HG03095 (cell line): ENCODE results near the gene TMEM52B.
A peak's percentile ranks its signal among the peaks of the same experiment; 100 is the strongest.
"Not testable (repeated sequence)": the region's sequence is repeated elsewhere in the genome, so short reads cannot be mapped to it uniquely, and the experiment has no call there.

Experiments used
- ATAC-seq: cut with Tn5 transposase; IDR thresholded peaks from one replicate; pipeline ENCODE4 v1.9.1; 2021; ENCODE audit warnings: moderate library complexity; ENCODE audit not compliant: unreplicated experiment

TMEM52B gene

DNA sequence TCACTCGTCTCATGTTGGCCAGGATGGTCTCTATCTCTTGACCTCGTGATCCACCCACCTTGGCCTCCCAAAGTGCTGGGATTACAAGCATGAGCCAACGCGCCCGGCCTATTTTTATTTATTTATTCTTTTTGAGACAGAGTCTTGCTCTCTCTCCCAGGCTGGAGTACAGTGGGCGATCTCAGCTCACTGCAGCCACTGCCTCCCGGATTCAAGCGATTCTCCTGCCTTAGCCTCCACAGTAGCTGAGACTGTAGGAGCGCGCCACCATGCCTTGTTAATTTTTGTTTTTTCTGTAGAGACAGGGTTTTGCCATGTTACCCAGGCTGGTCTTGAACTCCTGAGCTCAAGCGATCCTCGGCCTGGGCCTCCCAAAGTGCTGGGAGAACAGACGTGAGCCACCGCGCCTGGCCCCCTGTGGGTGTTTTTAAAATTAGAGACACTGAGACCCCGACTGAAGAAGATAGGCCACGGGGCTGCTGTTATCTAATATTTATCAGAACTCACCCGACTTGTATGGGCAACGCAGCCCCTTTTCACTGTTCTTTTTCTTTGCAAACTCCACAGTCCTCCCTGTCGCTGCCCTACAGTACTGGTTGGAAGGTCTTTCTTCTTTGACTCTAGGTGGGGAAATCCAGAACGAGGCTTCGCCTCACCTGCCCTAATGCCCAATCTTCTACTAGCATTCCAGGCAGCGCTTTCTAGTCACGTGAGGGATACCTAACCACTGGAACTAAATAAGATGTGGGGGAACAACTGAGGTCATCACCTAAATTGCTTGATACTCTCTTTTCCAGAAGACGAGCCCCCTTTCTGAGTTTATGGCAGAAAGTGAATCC lies 32.5 kb downstream of the TMEM52B start:
- ATAC-seq = no peak

DNA sequence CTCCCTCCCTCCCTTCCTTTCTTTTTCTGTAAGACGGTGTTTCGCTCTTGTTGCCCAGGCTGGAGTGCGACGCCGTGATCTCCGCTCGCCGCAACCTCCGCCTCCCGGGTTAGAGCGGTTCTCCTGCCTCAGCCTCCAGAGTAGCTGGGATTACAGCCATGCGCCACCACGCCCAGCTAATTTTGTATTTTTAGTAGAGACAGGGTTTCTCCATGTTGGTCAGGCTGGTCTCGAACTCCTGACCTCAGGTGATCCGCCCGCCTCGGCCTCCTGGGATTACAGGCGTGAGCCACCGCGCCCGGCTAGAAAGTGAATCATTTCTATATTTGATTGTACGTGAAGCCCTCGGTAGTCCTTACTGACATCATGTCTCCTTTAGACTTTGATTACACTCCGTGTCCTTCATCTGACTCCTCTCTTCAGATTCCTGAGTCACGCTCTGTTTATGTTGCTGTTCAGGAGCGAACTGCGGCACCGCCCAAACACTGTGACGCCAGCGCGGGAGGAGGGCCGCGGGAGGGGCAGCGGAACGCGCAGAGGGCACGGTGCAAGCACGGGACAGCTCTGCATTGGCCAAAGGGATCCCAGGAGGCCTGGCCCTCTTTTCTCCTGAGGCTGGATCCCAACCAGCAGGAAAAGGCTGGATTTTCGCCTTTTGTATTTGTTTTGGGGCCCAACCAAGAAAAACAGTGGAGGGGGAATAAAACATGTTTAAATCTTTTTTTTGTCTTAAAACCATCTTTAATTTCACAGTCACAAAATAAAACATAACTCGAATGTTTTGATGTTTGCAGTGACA lies 33.3 kb downstream of the TMEM52B start:
- peak; percentile 55 for ATAC-seq

DNA sequence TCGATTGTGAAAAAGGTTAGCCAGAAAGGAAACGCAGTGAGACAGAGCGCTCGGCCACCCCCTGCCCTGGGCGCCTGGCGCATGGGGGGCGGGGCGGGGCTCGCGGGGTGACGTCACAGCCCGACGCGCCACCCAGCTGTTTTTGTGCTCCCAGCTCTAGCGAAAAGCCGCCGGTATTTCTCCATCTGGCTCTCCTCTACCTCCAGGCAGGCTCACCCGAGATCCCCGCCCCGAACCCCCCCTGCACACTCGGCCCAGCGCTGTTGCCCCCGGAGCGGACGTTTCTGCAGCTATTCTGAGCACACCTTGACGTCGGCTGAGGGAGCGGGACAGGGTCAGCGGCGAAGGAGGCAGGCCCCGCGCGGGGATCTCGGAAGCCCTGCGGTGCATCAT lies 33.9 kb downstream of the TMEM52B start, which contains the start of gene GABARAPL1:
Gene GABARAPL1 (plus strand): TSS at position 139 of the 393 bp plus-strand sequence. CDS start 253 bp downstream, at position 392.
- peak; percentile 53 for ATAC-seq

DNA sequence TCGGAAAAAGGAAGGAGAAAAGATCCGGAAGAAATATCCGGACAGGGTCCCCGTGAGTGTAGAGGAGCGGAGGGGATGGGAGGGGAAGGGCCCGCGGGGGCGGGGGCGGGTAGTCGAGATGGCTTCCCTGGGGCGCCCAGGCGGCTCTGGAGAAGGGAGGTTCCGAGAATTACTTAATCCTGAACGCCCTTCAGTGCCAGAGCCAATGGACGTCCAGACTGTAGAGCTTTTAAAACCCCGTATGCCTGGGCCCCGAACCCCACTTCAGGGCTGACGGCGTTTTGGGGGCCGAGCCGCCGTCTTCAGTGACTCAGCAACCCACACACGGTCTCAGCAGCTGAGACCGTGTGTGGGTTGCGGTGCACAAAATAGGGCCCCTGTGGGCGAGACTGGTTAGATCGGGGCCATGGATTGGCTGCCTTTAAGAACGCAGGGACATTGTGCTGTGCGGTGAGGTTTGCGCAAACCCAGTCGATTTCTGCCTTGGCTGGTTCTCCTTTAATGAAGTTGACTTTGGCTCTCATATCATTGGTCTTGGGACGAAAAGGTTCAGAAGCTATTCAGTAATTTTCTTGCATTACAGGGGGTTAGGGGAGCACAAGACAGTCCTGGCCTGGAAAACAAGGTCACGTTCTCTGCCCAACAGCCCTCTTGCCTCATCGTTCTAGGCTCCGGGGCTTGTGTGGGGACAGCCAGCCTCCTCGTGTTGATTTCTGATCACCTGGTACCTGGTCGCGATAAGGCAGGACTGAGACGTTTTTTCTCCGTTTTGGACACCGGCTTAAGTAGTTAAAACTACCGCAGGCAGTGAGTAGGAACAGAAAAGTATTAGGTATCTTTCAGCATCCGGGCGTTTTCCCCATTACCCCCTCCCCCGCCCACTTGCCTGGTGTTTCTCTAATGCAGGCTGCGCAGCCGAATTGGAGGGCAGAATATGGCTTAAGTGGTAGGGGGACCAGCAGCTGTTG lies 34.6 kb downstream of the TMEM52B start:
- peak; percentile 44 for ATAC-seq

DNA sequence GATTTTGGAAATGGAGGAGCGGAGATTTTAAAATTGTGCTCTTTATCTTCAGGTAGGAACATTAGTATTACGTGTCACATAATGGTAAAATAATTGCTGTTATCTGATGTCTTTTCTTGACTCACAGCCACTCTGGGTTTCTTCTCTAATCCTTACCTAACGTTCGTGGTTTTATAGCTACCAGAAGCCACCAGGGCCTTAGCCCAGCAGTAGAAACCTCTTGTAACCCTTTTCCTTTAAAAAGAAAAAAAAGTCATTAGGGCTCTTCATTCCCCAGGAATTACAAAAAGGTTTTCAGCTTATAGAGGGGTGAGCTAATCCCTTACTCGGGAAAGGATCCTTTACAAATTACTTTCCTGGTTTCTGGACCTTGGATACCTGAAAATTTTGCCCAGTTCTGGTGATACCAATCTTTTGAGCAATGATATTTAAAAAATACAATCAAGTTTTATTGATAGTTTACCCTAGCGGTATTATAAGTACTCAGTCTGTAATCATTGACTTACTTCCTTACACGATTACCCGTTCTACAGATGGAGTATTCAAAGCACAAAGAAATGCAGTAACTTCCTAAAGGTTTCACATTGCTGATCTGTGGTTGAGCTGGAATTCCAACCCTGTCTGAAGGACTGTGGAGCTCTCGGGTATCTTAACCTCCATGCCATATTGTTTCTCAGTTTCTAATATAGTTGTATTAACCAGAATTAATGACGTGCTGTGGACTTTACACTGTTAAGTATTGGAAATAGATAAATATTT lies 35.5 kb downstream of the TMEM52B start:
- ATAC-seq = no peak

DNA sequence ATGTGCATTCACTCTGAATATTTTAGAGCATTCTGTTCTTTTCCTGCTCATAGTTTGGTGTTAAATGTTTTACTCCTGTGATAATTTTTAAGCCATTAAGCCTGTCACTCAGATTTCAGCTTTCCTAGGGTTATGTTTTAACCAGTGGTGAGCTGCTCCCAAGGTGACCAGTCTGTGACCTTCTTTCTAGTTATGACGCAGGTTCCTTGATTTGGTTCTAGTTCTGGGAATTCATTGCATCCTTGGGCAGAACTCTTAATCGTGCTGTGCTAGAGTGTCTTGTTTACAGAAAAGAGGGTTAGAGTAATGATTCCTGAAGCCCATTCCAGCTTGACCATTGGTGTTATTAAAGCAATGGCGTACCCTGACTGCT lies 36.0 kb downstream of the TMEM52B start:
- no peak for ATAC-seq

DNA sequence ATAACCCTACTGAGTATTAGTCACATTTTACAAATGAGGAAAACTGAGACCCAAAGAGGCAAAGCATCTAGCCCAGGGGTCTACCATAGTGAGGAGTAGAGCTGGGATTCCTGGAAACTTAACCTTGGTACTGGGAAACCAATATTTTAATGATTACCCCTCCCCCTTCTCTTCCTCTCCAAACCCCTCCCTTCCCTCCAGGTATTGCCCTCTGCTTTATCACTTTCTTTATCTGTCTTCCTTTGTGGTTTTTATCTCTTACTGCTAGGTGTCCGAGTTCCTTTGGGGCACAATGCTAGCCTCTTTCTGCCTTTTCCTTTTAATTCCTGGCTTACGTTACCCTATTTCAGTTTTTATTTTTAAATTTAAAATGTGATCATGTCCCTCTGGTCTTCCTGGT lies 36.6 kb downstream of the TMEM52B start:
- no peak for ATAC-seq

DNA sequence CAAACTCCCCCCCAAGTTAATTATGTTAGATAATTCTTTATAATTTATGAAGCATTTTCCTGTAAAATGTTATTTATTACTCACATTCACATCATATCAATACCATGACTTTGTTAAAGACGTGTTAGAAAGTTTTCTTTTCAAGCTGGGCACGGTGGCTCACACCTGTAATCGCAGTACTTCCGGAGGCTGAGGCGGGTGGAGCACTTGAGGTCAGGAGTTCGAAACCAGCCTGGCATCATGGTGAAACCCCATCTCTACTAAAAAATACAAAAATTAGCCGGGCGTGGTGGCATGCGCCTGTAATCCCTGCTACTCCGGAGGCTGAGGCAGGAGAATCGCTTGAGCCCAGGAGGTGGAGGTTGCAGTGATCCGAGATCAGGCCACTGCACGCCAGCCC lies 37.1 kb downstream of the TMEM52B start:
- not testable (repeated sequence) for ATAC-seq

DNA sequence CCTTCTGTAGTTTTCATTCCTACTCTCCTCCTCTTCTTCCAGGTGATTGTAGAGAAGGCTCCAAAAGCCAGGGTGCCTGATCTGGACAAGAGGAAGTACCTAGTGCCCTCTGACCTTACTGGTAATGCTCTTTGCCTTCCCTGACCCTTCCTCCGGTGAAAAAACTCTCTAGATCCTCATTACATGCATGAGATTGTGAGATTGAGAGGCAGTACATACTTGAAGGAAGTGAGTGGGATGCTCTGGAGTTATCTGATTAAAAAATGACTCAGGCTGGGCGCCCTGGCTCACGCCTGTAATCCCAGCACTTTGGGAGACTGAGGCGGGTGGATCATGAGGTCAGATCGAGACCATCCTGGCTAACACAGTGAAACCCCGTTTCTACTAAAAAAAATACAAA lies 39.2 kb downstream of the TMEM52B start:
- no peak for ATAC-seq

DNA sequence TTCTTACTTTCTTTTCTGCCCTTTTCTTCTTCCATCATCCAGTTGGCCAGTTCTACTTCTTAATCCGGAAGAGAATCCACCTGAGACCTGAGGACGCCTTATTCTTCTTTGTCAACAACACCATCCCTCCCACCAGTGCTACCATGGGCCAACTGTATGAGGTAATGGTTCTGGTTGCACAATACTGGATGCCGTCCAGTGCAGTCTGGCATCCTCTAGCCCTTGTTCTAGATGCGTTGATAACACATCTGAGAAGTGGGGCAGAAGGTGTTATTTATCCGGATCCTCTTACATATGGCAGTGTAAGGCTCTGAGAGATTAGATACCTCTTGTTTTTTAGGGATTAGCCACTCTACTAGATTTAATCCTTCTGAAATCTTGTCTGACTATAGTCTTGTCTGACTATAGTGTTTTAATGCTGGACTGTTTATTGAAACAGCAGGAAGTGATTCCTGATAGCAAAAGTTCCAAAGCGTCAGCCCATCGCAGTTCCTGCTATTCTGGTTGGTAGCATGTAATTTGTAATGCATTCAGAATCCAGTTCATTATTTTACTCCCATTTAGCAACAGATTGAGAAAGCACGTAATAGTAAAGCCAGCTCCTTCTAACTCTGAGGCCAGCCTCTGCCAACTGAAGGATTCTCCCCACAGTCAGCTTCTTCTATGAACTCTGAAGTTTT lies 41.7 kb downstream of the TMEM52B start:
- ATAC-seq = no peak

DNA sequence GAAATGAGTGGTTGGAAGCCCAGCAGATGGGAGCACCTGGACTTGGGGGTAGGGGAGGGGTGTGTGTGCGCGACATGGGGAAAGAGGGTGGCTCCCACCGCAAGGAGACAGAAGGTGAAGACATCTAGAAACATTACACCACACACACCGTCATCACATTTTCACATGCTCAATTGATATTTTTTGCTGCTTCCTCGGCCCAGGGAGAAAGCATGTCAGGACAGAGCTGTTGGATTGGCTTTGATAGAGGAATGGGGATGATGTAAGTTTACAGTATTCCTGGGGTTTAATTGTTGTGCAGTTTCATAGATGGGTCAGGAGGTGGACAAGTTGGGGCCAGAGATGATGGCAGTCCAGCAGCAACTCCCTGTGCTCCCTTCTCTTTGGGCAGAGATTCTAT lies 43.0 kb downstream of the TMEM52B start:
- no peak for ATAC-seq

DNA sequence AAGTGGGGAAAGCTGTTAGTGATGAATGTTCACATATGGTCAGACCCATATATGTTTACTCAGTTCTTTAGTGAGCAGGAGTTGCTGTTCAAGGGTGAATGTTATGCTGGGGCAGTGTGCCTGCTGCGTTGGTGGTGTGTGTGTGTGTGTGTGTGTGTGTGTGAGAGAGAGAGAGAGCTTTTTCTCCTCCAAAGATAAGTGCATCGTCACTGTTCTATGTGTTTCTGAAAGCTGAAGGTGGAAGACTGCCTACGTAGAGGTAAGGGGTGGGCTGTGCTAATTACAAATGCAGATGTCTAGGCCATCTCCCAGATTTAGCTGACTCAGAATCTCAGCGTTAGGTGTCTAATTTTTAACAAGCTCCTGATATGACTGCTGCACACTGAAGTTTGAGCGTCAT lies 44.4 kb downstream of the TMEM52B start:
- no peak for ATAC-seq

DNA sequence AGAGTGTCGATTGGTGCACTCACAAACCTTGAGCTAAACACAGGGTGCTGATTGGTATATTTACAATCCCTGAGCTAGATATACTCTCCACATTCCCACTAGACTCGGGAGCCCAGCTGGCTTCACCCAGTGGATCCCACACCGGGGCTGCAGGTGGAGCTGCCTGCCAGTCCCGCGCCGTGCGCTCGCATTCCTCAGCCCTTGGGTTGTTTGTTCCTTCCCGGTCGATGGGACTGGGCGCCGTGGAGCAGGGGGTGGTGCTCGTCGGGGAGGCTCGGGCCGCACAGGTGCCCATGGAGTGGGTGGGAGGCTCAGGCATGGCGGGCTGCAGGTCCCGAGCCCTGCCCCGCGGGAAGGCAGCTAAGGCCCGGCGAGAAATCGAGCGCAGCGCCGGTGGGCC lies 46.6 kb downstream of the TMEM52B start:
- ATAC-seq = not testable (repeated sequence)

DNA sequence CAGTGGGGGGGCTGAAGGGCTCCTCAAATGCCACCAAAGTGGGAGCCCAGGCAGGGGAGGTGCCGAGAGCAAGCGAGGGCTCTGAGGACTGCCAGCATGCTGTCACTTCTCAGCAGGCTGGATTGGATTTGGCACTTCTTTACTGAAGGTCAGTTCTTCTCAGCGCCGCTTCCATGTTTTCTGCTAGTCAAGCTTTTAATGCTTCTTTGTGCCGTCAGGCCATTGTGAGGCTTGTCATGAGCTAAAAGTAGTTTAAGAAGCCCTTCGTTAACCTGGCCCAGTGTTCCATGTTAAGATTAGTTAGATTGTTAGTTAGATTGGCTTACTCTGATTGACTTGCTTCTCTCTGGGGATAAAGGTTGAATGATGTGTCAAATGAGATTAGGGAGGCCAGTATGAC lies 47.3 kb downstream of the TMEM52B start:
- no peak for ATAC-seq

DNA sequence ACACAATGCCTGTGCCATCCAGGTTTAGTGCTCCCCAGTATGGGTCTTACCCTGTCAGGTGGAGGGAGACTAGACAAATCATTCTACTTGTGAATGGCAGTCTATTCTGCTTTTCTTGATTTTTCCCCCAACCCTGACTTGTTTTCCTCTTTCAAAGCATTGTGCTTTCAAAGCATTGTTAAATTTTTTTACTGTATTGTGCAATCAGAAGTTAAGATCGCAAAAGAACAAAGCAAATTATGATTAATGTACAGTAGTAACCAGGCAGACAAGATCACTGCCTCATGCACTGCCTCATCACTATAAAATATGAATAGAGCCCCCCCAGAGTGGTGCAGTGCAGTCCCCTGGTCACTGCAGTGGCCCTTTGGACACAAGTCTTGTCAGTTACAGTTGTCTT lies 47.9 kb downstream of the TMEM52B start:
- ATAC-seq = no peak

DNA sequence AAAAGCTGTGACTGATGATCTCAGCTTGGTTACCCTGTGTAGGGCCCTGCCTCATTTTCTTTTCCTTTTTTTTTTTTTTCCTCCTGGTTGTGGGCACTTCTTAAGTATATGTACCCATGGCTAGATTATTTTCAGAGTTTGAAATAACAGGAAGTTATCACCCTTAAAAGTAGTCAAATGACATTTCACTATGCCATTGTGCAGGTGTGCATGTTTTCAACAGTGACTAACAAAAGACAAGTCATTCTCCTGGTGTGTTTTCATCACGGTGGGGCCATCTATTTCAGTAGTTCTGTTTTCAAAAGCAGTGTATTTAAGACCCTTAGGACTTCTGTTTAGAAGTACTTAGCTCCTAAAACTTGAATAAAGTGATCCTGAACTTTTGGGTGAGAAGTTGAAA lies 48.8 kb downstream of the TMEM52B start:
- ATAC-seq = no peak

DNA sequence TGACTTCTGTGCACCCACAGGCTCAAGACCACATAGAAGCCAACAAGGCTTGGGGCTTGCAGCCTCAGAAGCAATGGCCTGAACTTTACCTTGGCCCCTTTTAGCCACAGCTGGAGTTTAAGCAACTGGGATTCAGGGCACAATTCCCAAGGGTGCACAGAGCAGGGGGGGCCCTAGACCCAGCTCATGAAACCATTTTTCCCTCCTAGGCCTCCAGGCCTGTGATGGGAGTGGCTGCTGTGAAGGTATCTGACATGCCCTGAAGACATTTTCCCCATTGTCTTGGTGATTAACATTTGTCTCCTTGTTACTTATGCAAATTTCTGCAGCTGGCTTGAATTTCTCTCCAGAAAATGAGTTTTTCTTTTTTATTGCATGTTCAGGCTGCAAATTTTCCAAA lies 55.7 kb downstream of the TMEM52B start:
- ATAC-seq = no peak

DNA sequence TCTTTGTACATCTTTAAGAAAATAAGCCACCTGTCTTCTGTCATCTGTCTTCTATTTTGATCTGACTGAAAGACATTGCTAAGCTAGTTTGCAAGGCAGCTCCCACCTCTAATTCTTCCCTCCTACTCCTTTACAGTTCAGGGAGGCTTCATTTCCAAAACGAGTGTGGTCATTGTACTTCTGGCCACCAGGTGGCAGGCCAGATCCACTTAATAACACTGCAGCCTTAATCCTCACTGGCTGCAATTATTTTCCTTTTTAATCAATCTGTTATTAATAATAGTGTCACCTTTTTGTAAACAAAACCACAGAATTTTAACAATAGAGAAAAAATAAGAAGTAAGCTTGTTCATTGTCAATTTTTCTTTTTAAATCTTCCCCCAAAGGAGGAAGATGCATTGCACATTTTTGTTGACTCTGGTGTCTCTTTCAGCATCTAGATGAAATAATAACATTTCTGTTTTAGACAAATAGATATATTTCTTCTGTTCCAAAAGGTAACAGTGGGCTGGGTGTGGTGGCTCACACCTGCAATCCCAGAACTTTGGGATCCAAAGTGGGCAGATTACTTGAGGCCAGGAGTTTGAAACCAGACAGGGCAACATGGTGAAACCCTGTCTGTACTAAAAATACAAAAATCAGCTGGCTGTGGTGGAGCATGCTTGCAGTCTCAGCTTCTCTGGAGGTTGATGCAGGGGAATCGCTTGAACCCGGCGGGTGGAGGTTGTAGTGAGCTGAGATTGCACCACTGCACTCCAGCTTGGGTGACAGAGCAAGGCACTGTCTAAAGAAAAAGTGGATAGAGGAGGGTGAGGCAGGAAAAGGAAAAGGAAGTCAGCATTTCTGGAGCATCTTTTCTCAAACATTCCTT lies 57.2 kb downstream of the TMEM52B start:
- no peak for ATAC-seq

DNA sequence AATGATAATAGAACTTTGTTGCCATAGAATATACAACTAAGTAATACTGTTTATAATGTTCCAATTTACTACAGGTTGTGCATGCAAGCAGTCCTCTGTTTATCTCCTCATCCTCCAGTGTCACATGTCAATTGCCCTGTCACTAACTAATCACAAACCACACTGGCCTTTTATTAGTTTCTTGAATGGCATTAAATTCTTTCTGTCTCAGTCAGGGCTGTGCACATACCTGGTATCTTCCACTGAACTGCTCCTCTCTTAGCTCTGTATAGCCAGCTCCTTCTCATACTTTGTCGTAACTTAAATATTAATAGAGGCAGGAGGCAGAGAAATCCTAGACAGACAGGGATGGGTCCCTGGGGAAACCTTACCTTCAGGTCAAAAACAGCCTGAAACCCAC lies 57.9 kb downstream of the TMEM52B start:
- ATAC-seq = no peak
